GM12878 (cell line): ENCODE measurements around the gene WWOX. TPM values are rescaled to one million over a fixed set of nuclear protein-coding genes. Genes with fewer than 3 reads are reported as not detected.

ENCODE experiments used
- ATAC-seq: fragments of 200-7000 bp; cut with Tn5 transposase; 3 replicates; pipeline ENCODE4 v1.9.1; 2020; ENCODE audit warnings: mild to moderate bottlenecking, moderate library complexity
- BruUV-seq: library from RNA; stranded (reverse); fragments of 400-500 nt; replicated peaks from 2 replicates; lab custom pipeline; 2021; lab: Mats Ljungman, UMichigan
- CTCF ChIA-PET: fragments of 300-600 bp; sonication (Branson Sonifier 250); formaldehyde crosslinking; extraction: SDS; loops from one replicate; lab custom pipeline; 2021; ENCODE audit warnings: inconsistent platforms; lab: Yijun Ruan, JAX
- POLR2A ChIA-PET: fragments of 350-600 bp; formaldehyde crosslinking; extraction: SDS; loops from one replicate; lab custom pipeline; 2021; ENCODE audit warnings: inconsistent platforms; lab: Charles Lee
- RAD21 ChIA-PET: fragments of 300-600 bp; sonication (Branson Sonifier 250); formaldehyde crosslinking; loops from one replicate; lab custom pipeline; 2023; ENCODE audit warnings: antibody characterized with exemption; ENCODE audit not compliant: unreplicated experiment; lab: Charles Lee
- SMC1A ChIA-PET: fragments of 300-600 bp; sonication (Branson Sonifier 250); formaldehyde crosslinking; loops from one replicate; lab custom pipeline; 2023; ENCODE audit not compliant: unreplicated experiment, uncharacterized antibody; lab: Charles Lee
- DNase-seq: peaks from one replicate; pipeline ENCODE4 v3.0.0-alpha.2; 2011; ENCODE audit warnings: low read depth, low spot score
- FAIRE-seq: peaks from 3 replicates; lab custom pipeline; 2011; peaks lifted over from hg19 to GRCh38; lab: Jason Lieb, UNC
- H2AFZ ChIP-seq: 2 replicates; pipeline ENCODE4 v1.6.0; 2011; ENCODE audit warnings: low read depth, low read length, control low read depth; ENCODE audit not compliant: control insufficient read depth
- H3K27ac ChIP-seq: 2 replicates; pipeline ENCODE4 v1.5.1; 2011; ENCODE audit warnings: control low read depth; ENCODE audit not compliant: control insufficient read depth, insufficient read depth
- H3K27me3 ChIP-seq, 2 experiments: replicated peaks in 1 of 2; 2 replicates each; pipeline versions ENCODE4 v1.6.0 to v1.6.1; 2011; ENCODE audit warnings: low read length in 1 of 2; ENCODE audit not compliant: control insufficient read depth in 2 of 2, insufficient read depth in 2 of 2
- H3K36me3 ChIP-seq, 2 experiments: 2 replicates each; pipeline ENCODE4 v1.5.1; 2011; ENCODE audit warnings: low read length in 1 of 2; ENCODE audit not compliant: control insufficient read depth in 2 of 2, insufficient read depth in 2 of 2
- H3K4me1 ChIP-seq: 2 replicates; pipeline ENCODE4 v1.6.1; 2011; ENCODE audit warnings: mild to moderate bottlenecking, low read length, moderate library complexity, mixed read lengths; ENCODE audit not compliant: control insufficient read depth, insufficient read depth
- H3K4me2 ChIP-seq: 2 replicates; pipeline ENCODE4 v1.6.0; 2011; ENCODE audit warnings: control low read depth; ENCODE audit not compliant: control insufficient read depth, insufficient read depth
- H3K4me3 ChIP-seq: fragments of 200-600 bp; sonication (generic); 2 replicates; pipeline ENCODE4 v1.5.1; 2016
- H3K79me2 ChIP-seq: 2 replicates; pipeline ENCODE4 v1.6.0; 2011; ENCODE audit warnings: low read length; ENCODE audit not compliant: control insufficient read depth, insufficient read depth
- H3K9ac ChIP-seq: 2 replicates; pipeline ENCODE4 v1.8.0; 2011; ENCODE audit warnings: low read length, control low read depth, mixed read lengths; ENCODE audit not compliant: control insufficient read depth, insufficient read depth
- H3K9me3 ChIP-seq: replicated peaks from 3 replicates; pipeline ENCODE4 v1.5.1; 2011; ENCODE audit warnings: mild to moderate bottlenecking, low read length; ENCODE audit not compliant: control insufficient read depth, insufficient read depth
- H4K20me1 ChIP-seq: 2 replicates; pipeline ENCODE4 v1.6.0; 2011; ENCODE audit not compliant: control insufficient read depth, insufficient read depth
- CEBPB ChIP-seq, 2 experiments: fragments of 150-350 bp in 1 of 2; IDR thresholded peaks; 2 replicates each; pipeline ENCODE4 v1.6.1; 2012 to 2014; ENCODE audit warnings: low read depth in 2 of 2, low read length in 2 of 2, borderline replicate concordance in 1 of 2, inconsistent platforms in 1 of 2
- EP300 ChIP-seq, 2 experiments: fragments of 150-350 bp in 1 of 2; IDR thresholded peaks; 2 replicates each; pipeline ENCODE4 v1.6.1; 2011 to 2012; ENCODE audit warnings: low read depth in 2 of 2, low read length in 2 of 2, borderline replicate concordance in 1 of 2, improper control_type of control experiment in 1 of 2, inconsistent platforms in 1 of 2; ENCODE audit not compliant: control insufficient read depth in 1 of 2
- ETV6 ChIP-seq, 2 experiments: fragments of 450-650 bp in 1 of 2; IDR thresholded peaks in 1 of 2; conservative IDR thresholded peaks in 1 of 2; 2 replicates each; pipeline ENCODE4 v1.6.1; 2014; ENCODE audit warnings: antibody characterized with exemption in 1 of 2, borderline replicate concordance in 1 of 2, low read depth in 1 of 2, mild to moderate bottlenecking in 1 of 2, moderate library complexity in 1 of 2
- EZH2 ChIP-seq: IDR thresholded peaks from 2 replicates; pipeline ENCODE4 v1.6.1; 2012; ENCODE audit warnings: low read depth, mild to moderate bottlenecking, control low read depth, inconsistent platforms, low read length, borderline replicate concordance; ENCODE audit not compliant: control insufficient read depth
- MEF2B ChIP-seq: fragments of 450-650 bp; IDR thresholded peaks from 2 replicates; pipeline ENCODE4 v1.6.1; 2018; ENCODE audit warnings: mild to moderate bottlenecking, moderate library complexity; ENCODE audit not compliant: partially characterized antibody, poor library complexity, severe bottlenecking
- NFYA ChIP-seq: IDR thresholded peaks from 2 replicates; pipeline ENCODE4 v1.6.1; 2011; ENCODE audit warnings: low read depth, mild to moderate bottlenecking, low read length, improper control_type of control experiment, borderline replicate concordance
- RB1 ChIP-seq: fragments of 450-650 bp; formaldehyde crosslinking; IDR thresholded peaks from 2 replicates; pipeline ENCODE4 v1.6.1; 2017; ENCODE audit warnings: mild to moderate bottlenecking, borderline replicate concordance
- SP1 ChIP-seq: IDR thresholded peaks from one replicate; pipeline ENCODE4 v1.6.1; 2011; ENCODE audit warnings: low read depth, low read length
- SUZ12 ChIP-seq: fragments of 200-600 bp; sonication (generic); IDR thresholded peaks from one replicate; pipeline ENCODE4 v1.6.1; 2018; ENCODE audit warnings: antibody characterized with exemption, mild to moderate bottlenecking; ENCODE audit not compliant: unreplicated experiment
- WGBS: methylation state at CpG from one replicate; pipeline ENCODE4 v1.1.6; 2016; ENCODE audit warnings: low lambda C conversion rate; ENCODE audit not compliant: insufficient replicate concordance, insufficient coverage; ENCODE audit errors: missing lambda C conversion rate; 5-methylcytosine and 5-hydroxymethylcytosine counted together
- in situ Hi-C: fragments of 300-500 bp; cut with MboI; formaldehyde crosslinking; loops from 9 replicates; pipeline ENCODE4 v1.14.3; 2018; ENCODE audit warnings: mixed read lengths
- intact Hi-C: fragments of 100-400 bp; cut with micrococcal nuclease; formaldehyde crosslinking; loops from one replicate; pipeline ENCODE4 v1.14.2; 2022; ENCODE audit not compliant: unreplicated experiment
- polyA plus RNA-seq, 11 experiments: library from polyadenylated mRNA; depleted of rRNA in 4 of 11; unstranded in 6 of 11; stranded (reverse) in 5 of 11; fragments of >200 nt; fragmentation: Nextera tagmentation in 4 of 11; fragmentation: Illumina TruSeq in 1 of 11; extraction: Ambion mirVana in 4 of 11; extraction: Trizol in 1 of 11; gene quantifications; 1 replicate in 1 of 11; 2 replicates in 10 of 11; pipeline versions ENCODE4 v1.2.1 to v1.2.3, GENCODE V29; 2011 to 2016; ENCODE audit warnings: inconsistent platforms in 2 of 11, missing spikeins in 2 of 11, low read depth in 1 of 11
- total RNA-seq, 4 experiments: library from RNA; depleted of rRNA in 3 of 4; stranded (reverse); fragments of >200 nt in 3 of 4; fragmentation: Illumina TruSeq in 1 of 4; extraction: Trizol in 1 of 4; gene quantifications; 2 replicates each; pipeline versions ENCODE4 v1.2.1 to v1.2.3, GENCODE V29; 2013 to 2021
- TF ChIP-seq, protein P1 (sequence below): fragments of 150-350 bp; IDR thresholded peaks from 2 replicates; pipeline ENCODE4 v1.6.1; 2016; ENCODE audit warnings: low read depth, low read length
- TF ChIP-seq, protein P2 (sequence below): IDR thresholded peaks from 2 replicates; pipeline ENCODE4 v1.6.1; 2011; ENCODE audit warnings: mild to moderate bottlenecking, low read depth, low read length, moderate library complexity; ENCODE audit not compliant: insufficient replicate concordance

The WWOX gene
- total and polyA plus RNA-seq, 10 of the 15 experiments (the other 5 are each of a cell fraction or from before 2014, with no cell fraction given) = 2.8 to 24.4 (median 17.8) TPM

DNA sequence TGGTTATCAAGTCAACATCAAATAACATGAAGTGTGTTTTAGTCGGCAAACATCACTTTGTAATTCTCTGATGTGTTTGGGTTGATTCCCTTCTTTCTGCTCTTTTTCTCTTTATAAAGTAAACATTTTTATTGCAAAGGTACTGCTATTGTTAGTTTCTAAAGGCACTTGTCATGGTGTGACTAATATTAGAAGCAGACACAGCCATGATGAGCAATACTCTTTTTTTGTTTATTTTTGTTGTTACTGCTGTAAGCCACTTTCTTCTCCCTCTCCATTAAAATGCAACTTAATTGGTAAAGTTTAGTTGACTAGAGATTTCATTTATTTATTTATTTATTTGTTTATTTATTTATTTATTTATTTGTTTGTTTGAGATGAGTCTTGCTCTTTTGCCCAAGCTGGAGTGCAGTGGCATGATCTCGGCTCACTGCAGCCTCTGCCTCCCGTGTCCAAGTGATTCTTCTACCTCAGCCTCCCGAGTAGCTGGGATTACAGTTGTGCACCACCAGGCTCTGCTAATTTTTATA is 424.7 kb downstream of the WWOX start (continued):
- TF ChIP-seq EZH2 = no peak

DNA sequence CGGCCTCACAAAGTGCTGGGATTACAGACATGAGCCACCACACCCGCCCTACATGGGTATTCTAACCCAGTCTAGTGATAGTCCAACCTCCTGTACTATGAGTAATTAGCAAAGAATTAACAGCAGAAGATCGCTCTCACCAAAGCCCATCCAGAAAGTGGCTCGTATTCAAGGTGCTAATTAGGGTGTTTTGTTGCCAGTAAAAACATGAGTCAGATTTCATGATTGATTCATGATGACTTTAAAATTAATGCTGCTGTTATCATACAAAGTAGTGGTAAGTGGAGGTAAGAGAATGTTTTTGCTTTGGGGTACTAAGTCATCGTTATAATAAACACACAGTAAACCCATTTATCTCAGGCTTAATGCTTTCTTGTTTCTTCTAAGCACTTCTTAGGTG is 428.8 kb downstream of the WWOX start:
- ChIA-PET RAD21 (no interaction called here), SMC1A (no interaction called here), CTCF (no interaction called here), POLR2A (no interaction called here)
- Histone ChIP-seq H3K79me2 (no peaks in the 10 kb centered on the region), H3K4me3 (no peak overlapping the region), H3K27ac (no peak overlapping the region), H4K20me1 (no peaks in the 10 kb centered on the region), H3K4me1 (no peaks in the 10 kb centered on the region), H3K36me3 (no peaks in the 10 kb centered on the region), H3K9ac (no peak overlapping the region), H2AFZ (no peak overlapping the region), H3K4me2 (no peak overlapping the region), H3K27me3 (no peaks in the 10 kb centered on the region), H3K9me3 (no peaks in the 10 kb centered on the region)
- no TSS peak for BruUV-seq
- ATAC-seq = no peak
- in situ Hi-C loops (no loop called here), intact Hi-C loops (no loop called here)
- 56% methylated on average over 5 of the region's 5 CpGs for WGBS
- no peak for TF ChIP-seq NFYA
- no peak for TF ChIP-seq CEBPB (IDR thresholded peaks at IDR 0.05; ENCODE audit: borderline replicate concordance in 1 of 2, low read depth in 2 of 2, low read length in 2 of 2)
- no peak for TF ChIP-seq SP1
- TF ChIP-seq, protein P1, sequence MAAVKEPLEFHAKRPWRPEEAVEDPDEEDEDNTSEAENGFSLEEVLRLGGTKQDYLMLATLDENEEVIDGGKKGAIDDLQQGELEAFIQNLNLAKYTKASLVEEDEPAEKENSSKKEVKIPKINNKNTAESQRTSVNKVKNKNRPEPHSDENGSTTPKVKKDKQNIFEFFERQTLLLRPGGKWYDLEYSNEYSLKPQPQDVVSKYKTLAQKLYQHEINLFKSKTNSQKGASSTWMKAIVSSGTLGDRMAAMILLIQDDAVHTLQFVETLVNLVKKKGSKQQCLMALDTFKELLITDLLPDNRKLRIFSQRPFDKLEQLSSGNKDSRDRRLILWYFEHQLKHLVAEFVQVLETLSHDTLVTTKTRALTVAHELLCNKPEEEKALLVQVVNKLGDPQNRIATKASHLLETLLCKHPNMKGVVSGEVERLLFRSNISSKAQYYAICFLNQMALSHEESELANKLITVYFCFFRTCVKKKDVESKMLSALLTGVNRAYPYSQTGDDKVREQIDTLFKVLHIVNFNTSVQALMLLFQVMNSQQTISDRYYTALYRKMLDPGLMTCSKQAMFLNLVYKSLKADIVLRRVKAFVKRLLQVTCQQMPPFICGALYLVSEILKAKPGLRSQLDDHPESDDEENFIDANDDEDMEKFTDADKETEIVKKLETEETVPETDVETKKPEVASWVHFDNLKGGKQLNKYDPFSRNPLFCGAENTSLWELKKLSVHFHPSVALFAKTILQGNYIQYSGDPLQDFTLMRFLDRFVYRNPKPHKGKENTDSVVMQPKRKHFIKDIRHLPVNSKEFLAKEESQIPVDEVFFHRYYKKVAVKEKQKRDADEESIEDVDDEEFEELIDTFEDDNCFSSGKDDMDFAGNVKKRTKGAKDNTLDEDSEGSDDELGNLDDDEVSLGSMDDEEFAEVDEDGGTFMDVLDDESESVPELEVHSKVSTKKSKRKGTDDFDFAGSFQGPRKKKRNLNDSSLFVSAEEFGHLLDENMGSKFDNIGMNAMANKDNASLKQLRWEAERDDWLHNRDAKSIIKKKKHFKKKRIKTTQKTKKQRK = no peak
- no peak for TF ChIP-seq RB1
- TF ChIP-seq EP300 (IDR thresholded peaks at IDR 0.05; ENCODE audit: borderline replicate concordance in 1 of 2, control insufficient read depth in 1 of 2, low read depth in 2 of 2, low read length in 2 of 2) = no peak
- no peak for TF ChIP-seq MEF2B
- no peak for TF ChIP-seq ETV6 (conservative IDR thresholded peaks at IDR 0.05 in 1 of 2, IDR thresholded peaks at IDR 0.05 in 1 of 2; ENCODE audit: borderline replicate concordance in 1 of 2, low read depth in 1 of 2)
- TF ChIP-seq, protein P2, sequence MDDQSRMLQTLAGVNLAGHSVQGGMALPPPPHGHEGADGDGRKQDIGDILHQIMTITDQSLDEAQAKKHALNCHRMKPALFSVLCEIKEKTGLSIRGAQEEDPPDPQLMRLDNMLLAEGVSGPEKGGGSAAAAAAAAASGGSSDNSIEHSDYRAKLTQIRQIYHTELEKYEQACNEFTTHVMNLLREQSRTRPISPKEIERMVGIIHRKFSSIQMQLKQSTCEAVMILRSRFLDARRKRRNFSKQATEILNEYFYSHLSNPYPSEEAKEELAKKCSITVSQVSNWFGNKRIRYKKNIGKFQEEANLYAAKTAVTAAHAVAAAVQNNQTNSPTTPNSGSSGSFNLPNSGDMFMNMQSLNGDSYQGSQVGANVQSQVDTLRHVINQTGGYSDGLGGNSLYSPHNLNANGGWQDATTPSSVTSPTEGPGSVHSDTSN = no peak
- no peak for TF ChIP-seq SUZ12
- DNase-seq = no peak
- FAIRE-seq = no peak
